ENCODE measurements around the gene AMBN. TPM values are rescaled to one million over a fixed set of nuclear protein-coding genes. Genes with fewer than 3 reads are reported as not detected.

Gene AMBN
- total RNA-seq, 1 donor from 2014 or later, result not detected

DNA sequence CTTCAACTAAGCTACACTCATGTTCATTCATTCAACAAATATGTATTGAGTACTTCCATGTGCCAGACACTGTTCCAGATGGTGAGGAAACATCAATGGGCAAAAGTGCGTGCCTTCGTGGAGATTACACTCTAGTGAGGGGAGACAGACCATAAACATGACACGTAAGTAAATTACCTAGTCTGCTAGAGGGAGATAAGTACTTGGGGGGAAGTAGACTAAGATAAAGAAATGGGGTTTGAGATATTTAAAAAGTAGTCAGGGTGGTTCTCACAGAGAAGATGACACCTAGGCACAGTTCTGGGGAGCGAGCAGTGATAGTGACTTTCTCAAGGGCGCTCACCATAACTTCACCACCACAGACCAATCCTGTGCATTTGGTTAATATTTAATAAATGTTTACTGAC, 62.6 kb downstream of the AMBN start:
- DNase-seq (ENCODE audit: low spot score), result no peak
- intact Hi-C loops (cut with DNase I), result loop anchor here (5.0 to 10.0 kb wide), 2 partner anchors 353 to 1060 kb away; no protein-coding TSS in a partner anchor

Other genes with a start within 250 kb of the AMBN start
- gene SMR3A, start 231.5 kb upstream of the AMBN start, total RNA-seq, result not detected
- not detected for gene SMR3B, start 209.1 kb upstream of the AMBN start, total RNA-seq
- not detected for gene OPRPN, start 194.3 kb upstream of the AMBN start, total RNA-seq
- not detected for gene MUC7, start 120.1 kb upstream of the AMBN start, total RNA-seq
- not detected for gene AMTN, start 73.7 kb upstream of the AMBN start, total RNA-seq
- 11.1 TPM for gene ENAM, start 36.5 kb downstream of the AMBN start, total RNA-seq
- gene JCHAIN, start 74.3 kb downstream of the AMBN start, total RNA-seq, result 1.5 TPM
- 22.8 TPM for gene UTP3, start 96.3 kb downstream of the AMBN start, total RNA-seq
- 26.1 TPM for gene RUFY3, start 129.7 kb downstream of the AMBN start, total RNA-seq
- gene GRSF1, start 247.6 kb downstream of the AMBN start, total RNA-seq, result 83.5 TPM